ENCODE results near the gene ZNF771. TPM values are rescaled to one million over a fixed set of nuclear protein-coding genes. Genes with fewer than 3 reads are reported as not detected.
A peak's percentile ranks its signal among the peaks of the same experiment; 100 is the strongest.

Gene ZNF771
- total and polyA plus RNA-seq, 2 experiments from 2014 or later: 10.8 to 12.0 TPM

GRCh38 chr16:30446203-30446595 is 38.8 kb downstream of the ZNF771 start:
- ATAC-seq: no peak

More at GRCh38 chr16:30446203-30446595, 38.8 kb downstream of the ZNF771 start:
- Mint-ChIP-seq H3K27me3 (ENCODE audit: insufficient read depth, low read depth, poor library complexity) (peaks cover 13% of the 10 kb centered on the region), H3K27ac (peak overlapping the region; percentile 88), H3K36me3 (ENCODE audit: low read depth) (peaks cover 26% of the 10 kb centered on the region), H3K9me3 (peaks cover 19% of the 10 kb centered on the region; the same call in 2 of the 3 replicates), H3K4me1 (peaks cover 25% of the 10 kb centered on the region), H3K4me3 (peak overlapping the region; percentile 77)
- TF ChIP-seq EZH2 (IDR thresholded peaks at IDR 0.05; ENCODE audit: low read depth, unreplicated experiment): no peak
- no peak for TF ChIP-seq REST (IDR thresholded peaks at IDR 0.05; ENCODE audit: unreplicated experiment)
- TF ChIP-seq ZNF331 (CRISPR knock-in tag; IDR thresholded peaks at IDR 0.05; ENCODE audit: low read depth): no peak
- TF ChIP-seq NANOG (IDR thresholded peaks at IDR 0.05; ENCODE audit: borderline replicate concordance): no peak
- no peak for TF ChIP-seq EZH2phosphoT487 (IDR thresholded peaks at IDR 0.05; ENCODE audit: unreplicated experiment)
- TF ChIP-seq STAT1 (IDR thresholded peaks at IDR 0.05; ENCODE audit: unreplicated experiment): no peak
- no peak for TF ChIP-seq JUNB (IDR thresholded peaks at IDR 0.05; ENCODE audit: unreplicated experiment)
- no peak for TF ChIP-seq CTCF (conservative IDR thresholded peaks at IDR 0.05; ENCODE audit: low read depth in 2 of 2)
- no peak for TF ChIP-seq ZNF114 (CRISPR knock-in tag; IDR thresholded peaks at IDR 0.05)
- no peak for DNase-seq (ENCODE audit: low spot score)
- peaks cover 7% of the 10 kb centered on the region for H3K9me2 ChIP-seq (ENCODE audit: insufficient read depth)
- no peaks in the 10 kb centered on the region for H3K36me3 ChIP-seq (ENCODE audit: insufficient read depth)
- peaks cover 14% of the 10 kb centered on the region; the same call in 1 of the 2 replicates for H3K4me1 ChIP-seq (ENCODE audit: insufficient read depth)
- peaks cover 6% of the 10 kb centered on the region; the same call in 1 of the 2 replicates for H3F3A ChIP-seq (replicated peaks; ENCODE audit: low read depth)
- peaks cover 8% of the 10 kb centered on the region for H4K20me1 ChIP-seq (replicated peaks; ENCODE audit: insufficient read depth)
- H3K27me3 ChIP-seq (ENCODE audit: insufficient read depth): no peaks in the 10 kb centered on the region
- peak overlapping the region; percentile 77 for H3K4me3 ChIP-seq
- peak overlapping the region; percentile 84 for H3K4me2 ChIP-seq
- peaks cover 13% of the 10 kb centered on the region for H3K79me2 ChIP-seq (replicated peaks; ENCODE audit: insufficient read depth)
- peak overlapping the region; percentile 45; the same call in 1 of the 2 replicates for H2AFZ ChIP-seq
- H3K27ac ChIP-seq (ENCODE audit: low read depth): no peak overlapping the region
